Measurements from ENCODE around the gene GHITM. TPM values are rescaled to one million over a fixed set of nuclear protein-coding genes. Genes with fewer than 3 reads are reported as not detected.
A peak's percentile ranks its signal among the peaks of the same experiment; 100 is the strongest.

GHITM gene
- total and polyA plus RNA-seq, 10 donors, result 69.2 to 152 (median 102) TPM

- Histone ChIP-seq H3K4me1 (peaks cover 0 to 32% (median 19%) of the 10 kb centered on the region in 6 donors), H3K27ac (peak overlapping the region in 1 of 8 donors; percentile 15), H3K9me3 (no peaks in the 10 kb centered on the region), H3K4me3 (no peak overlapping the region), H3K36me3 (no peaks in the 10 kb centered on the region), H3K27me3 (replicated peaks in 1 of 7) (peaks cover 6 to 61% (median 21%) of the 10 kb centered on the region in 7 donors)
- WGBS, 5 donors, result 34 to 53% (median 43%) methylated on average over 4 of the region's 4 CpGs
- TF ChIP-seq POLR2AphosphoS5 (IDR thresholded peaks at IDR 0.05) (no peak), CTCF (IDR thresholded peaks at IDR 0.05 in 8 of 11, conservative IDR thresholded peaks at IDR 0.05 in 3 of 11) (no peak), POLR2A (IDR thresholded peaks at IDR 0.05) (no peak)
- intact Hi-C loops (cut with DNase I; ENCODE audit: low total_unique reads), result no loop called here
- no peak for DNase-seq
Observed at GRCh38 chr10:84196083-84196482, 56.8 kb downstream of the GHITM start.

- intact Hi-C loops (cut with DNase I; ENCODE audit: low total_unique reads), result no loop called here
- H3K9me3 ChIP-seq, result no peaks in the 10 kb centered on the region
- H3K27ac ChIP-seq, result peak overlapping the region in 1 of 8 donors; percentile 15
- TF ChIP-seq POLR2AphosphoS5 (IDR thresholded peaks at IDR 0.05) (no peak), CTCF (IDR thresholded peaks at IDR 0.05 in 8 of 11, conservative IDR thresholded peaks at IDR 0.05 in 3 of 11) (no peak), POLR2A (IDR thresholded peaks at IDR 0.05) (no peak)
- peaks cover 0 to 39% (median 19%) of the 10 kb centered on the region in 6 donors for H3K4me1 ChIP-seq
- peak; percentile 65 for DNase-seq
- no peaks in the 10 kb centered on the region for H3K36me3 ChIP-seq
- WGBS, 5 donors, result 60 to 89% (median 78%) methylated on average over 5 of the region's 5 CpGs
- H3K4me3 ChIP-seq, result no peak overlapping the region
- H3K27me3 ChIP-seq (replicated peaks in 1 of 7), result peaks cover 6 to 56% (median 21%) of the 10 kb centered on the region in 7 donors
Observed at GRCh38 chr10:84196941-84197340, 57.6 kb downstream of the GHITM start.

GRCh38 chr10:84197643-84198042 lies 58.3 kb downstream of the GHITM start:
- no peaks in the 10 kb centered on the region for H3K36me3 ChIP-seq
- no peaks in the 10 kb centered on the region for H3K9me3 ChIP-seq
- H3K4me1 ChIP-seq, result peaks cover 0 to 39% (median 19%) of the 10 kb centered on the region in 6 donors
- 80 to 93% (median 84%) methylated on average over 2 to 5 of the region's 5 CpGs for WGBS, 5 donors
- no peak overlapping the region for H3K27ac ChIP-seq
- H3K4me3 ChIP-seq, result no peak overlapping the region
- DNase-seq, result peak; percentile 21
- intact Hi-C loops (cut with DNase I; ENCODE audit: low total_unique reads), result no loop called here
- peaks cover 6 to 51% (median 21%) of the 10 kb centered on the region in 7 donors for H3K27me3 ChIP-seq (replicated peaks in 1 of 7)
- TF ChIP-seq POLR2A (IDR thresholded peaks at IDR 0.05), result no peak
- TF ChIP-seq POLR2AphosphoS5 (IDR thresholded peaks at IDR 0.05), result no peak
- TF ChIP-seq CTCF (IDR thresholded peaks at IDR 0.05 in 8 of 11, conservative IDR thresholded peaks at IDR 0.05 in 3 of 11), result no peak

GRCh38 chr10:84198206-84198915 lies 59.1 kb downstream of the GHITM start:
- Histone ChIP-seq H3K9me3 (no peaks in the 10 kb centered on the region), H3K36me3 (no peaks in the 10 kb centered on the region), H3K4me1 (peaks cover 0 to 39% (median 19%) of the 10 kb centered on the region in 6 donors), H3K27ac (no peak overlapping the region), H3K4me3 (no peak overlapping the region), H3K27me3 (replicated peaks in 1 of 7) (peaks cover 6 to 45% (median 21%) of the 10 kb centered on the region in 7 donors)
- DNase-seq, result peak; percentile 58
- 79 to 92% (median 86%) methylated on average over 7 of the region's 7 CpGs for WGBS, 5 donors
- TF ChIP-seq CTCF (IDR thresholded peaks at IDR 0.05 in 8 of 11, conservative IDR thresholded peaks at IDR 0.05 in 3 of 11), result no peak
- TF ChIP-seq POLR2A (IDR thresholded peaks at IDR 0.05), result no peak
- TF ChIP-seq POLR2AphosphoS5 (IDR thresholded peaks at IDR 0.05), result no peak
- intact Hi-C loops (cut with DNase I; ENCODE audit: low total_unique reads), result no loop called here

Data from spleen (tissue), 11 donors.